Activated T-cell treated with anti-CD3 and anti-CD28 coated beads, Interleukin-2, amount 50 U/mL, for 4 hours (primary cell): ENCODE measurements around the gene KIAA1671. TPM values are rescaled to one million over a fixed set of nuclear protein-coding genes. Genes with fewer than 3 reads are reported as not detected.

Experiments used
- ATAC-seq, 2 donors: fragments of 200-7000 bp; cut with Tn5 transposase; one replicate each; pipeline ENCODE4 v1.10.0; 2021
- DNase-seq: peaks from one replicate; pipeline ENCODE4 v3.0.0-alpha.2; 2020
- H3K27me3 Mint-ChIP-seq: one replicate; pipeline ENCODE4 v1.8.0; 2021; ENCODE audit warnings: low read depth, mixed read lengths
- H3K36me3 Mint-ChIP-seq: one replicate; pipeline ENCODE4 v1.8.0; 2022; ENCODE audit warnings: mixed read lengths; ENCODE audit not compliant: insufficient read depth
- H3K4me1 Mint-ChIP-seq: one replicate; pipeline ENCODE4 v1.8.0; 2021; ENCODE audit warnings: low read depth, mixed read lengths
- H3K4me3 Mint-ChIP-seq: one replicate; pipeline ENCODE4 v1.8.0; 2021; ENCODE audit warnings: mild to moderate bottlenecking, moderate library complexity, mixed read lengths
- H3K9me3 Mint-ChIP-seq: one replicate; pipeline ENCODE4 v1.8.0; 2021; ENCODE audit warnings: mixed read lengths
- total RNA-seq, 3 donors: library from RNA; stranded (reverse); gene quantifications; one replicate each; pipeline ENCODE4 v1.2.1, GENCODE V29; 2021

The KIAA1671 gene
- total RNA-seq, 3 donors from 2014 or later = 4.0 to 9.7 (median 7.3) TPM

DNA sequence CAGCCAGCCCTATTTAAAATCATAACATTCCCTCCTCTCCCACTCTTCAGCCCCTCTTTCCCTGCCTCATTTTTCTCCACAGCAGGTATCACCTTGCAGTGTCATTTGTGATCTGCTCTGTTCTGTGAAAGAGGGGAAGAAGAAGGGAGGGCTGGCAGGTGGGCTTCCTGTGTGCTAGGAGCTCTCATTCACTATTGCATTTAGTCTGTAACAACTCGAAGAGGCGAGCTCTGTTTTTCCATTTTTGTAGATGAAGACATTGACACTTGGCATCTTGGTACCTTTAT is 195.1 kb downstream of the KIAA1671 start:
- Mint-ChIP-seq H3K9me3 (no peaks in the 10 kb centered on the region), H3K4me1 (no peaks in the 10 kb centered on the region), H3K36me3 (no peaks in the 10 kb centered on the region), H3K4me3 (no peak overlapping the region), H3K27me3 (no peaks in the 10 kb centered on the region)
- ATAC-seq = no peak
- no peak for DNase-seq

DNA sequence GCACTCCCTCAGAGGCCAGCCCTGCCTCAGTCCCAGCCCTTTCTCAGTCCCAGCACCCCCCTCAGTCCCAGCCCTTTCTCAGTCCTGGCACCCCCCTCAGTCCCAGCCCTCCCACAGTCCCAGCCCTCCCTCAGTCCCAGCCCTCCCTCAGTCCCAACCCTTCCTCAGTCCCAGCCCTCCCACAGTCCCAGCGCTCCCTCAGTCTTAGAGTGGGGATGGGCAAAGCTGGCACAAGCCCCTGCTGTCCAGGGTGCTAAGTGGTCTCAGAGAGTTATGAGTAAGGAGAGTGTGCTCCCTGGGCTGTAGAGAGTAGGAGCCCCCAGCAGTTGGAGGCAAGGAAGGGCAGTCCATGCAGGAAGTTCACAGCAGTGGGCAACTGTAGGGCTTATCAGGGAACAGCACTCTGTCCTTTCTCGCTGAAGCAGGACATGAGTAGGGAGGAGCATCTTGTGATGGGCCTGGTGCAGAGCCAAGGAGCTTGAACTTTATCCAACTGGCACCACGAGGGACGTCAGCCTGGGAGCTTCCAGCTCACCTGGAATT is 195.7 kb downstream of the KIAA1671 start:
- DNase-seq (no peak), ATAC-seq (no peak)
- H3K27me3 Mint-ChIP-seq = no peaks in the 10 kb centered on the region
- no peaks in the 10 kb centered on the region for H3K9me3 Mint-ChIP-seq
- no peaks in the 10 kb centered on the region for H3K4me1 Mint-ChIP-seq
- no peaks in the 10 kb centered on the region for H3K36me3 Mint-ChIP-seq
- no peak overlapping the region for H3K4me3 Mint-ChIP-seq

DNA sequence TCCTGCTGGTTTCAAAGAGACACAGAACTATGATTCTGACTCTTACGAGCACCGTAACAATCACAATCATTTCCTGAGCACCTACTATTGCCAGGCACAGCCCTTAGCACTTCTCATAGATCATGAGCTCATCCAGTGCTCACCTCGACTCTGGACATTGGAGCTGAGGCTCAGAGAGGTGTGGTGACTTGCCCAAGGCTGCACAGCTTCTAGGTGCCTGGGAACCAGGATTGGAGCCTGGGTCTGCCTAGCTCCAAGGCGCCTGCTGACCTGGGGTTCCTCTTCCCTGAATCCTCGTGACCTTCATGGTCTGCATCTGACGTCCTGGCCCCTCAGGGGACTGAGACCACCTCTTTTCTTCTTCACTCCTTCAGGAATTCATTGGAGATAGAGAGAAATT is 196.5 kb downstream of the KIAA1671 start:
- no peak overlapping the region for H3K4me3 Mint-ChIP-seq
- H3K36me3 Mint-ChIP-seq = no peaks in the 10 kb centered on the region
- no peaks in the 10 kb centered on the region for H3K4me1 Mint-ChIP-seq
- DNase-seq = no peak
- no peak for ATAC-seq
- H3K27me3 Mint-ChIP-seq = no peaks in the 10 kb centered on the region
- H3K9me3 Mint-ChIP-seq = no peaks in the 10 kb centered on the region

DNA sequence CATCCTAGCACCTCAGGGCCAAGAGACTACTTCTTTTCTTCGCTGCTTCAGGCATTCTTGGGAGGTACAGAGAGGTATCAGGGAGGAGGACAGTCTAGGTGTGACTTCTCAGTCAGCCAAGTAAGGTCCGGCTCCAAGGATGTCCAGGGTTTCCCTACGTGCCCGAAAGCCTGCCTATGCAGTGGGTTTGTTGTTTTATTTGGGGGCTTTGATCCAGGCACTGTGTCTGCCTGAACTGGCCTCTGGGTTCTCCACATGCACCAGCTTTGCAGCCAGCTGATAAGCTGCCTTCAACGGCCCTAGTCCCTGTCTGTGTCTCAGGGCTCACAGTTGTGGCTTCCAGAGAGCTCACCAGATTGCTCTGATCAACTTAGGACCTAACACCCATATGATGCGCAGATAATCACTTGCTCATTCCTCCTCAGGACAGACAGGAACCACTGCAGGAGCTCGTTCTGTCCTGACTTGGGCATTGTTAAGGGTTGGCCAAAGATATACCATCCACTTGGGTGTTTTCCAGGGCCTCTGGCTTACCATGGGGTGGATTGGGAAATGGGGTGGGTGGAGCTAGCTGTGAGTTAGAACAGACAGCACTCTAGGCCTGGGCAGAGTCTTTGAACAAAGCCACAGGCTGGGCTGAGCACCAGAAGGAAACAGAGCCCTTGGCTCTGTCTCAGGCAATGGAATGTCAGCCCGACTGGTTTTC is 201.6 kb downstream of the KIAA1671 start:
- Mint-ChIP-seq H3K4me1 (no peaks in the 10 kb centered on the region), H3K27me3 (no peaks in the 10 kb centered on the region), H3K9me3 (no peaks in the 10 kb centered on the region), H3K36me3 (no peaks in the 10 kb centered on the region), H3K4me3 (no peak overlapping the region)
- DNase-seq (no peak), ATAC-seq (no peak)

DNA sequence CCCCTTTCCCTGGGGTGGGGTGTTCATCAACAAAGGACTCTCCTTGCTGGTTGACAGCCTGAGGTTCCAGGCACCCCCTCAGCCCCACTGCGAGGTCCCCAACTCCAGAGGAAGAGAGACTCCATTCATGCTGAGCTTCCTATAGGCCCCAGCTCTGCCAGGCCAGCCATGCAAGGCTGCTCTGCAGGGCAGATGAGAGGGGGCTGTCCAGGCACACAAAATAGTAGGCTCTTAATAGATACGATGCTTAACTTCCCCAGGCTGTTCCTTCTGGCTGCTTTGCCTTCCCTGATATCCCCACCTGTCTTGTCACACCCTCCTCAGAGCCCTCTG is 202.1 kb downstream of the KIAA1671 start:
- ATAC-seq (no peak), DNase-seq (no peak)
- no peaks in the 10 kb centered on the region for H3K4me1 Mint-ChIP-seq
- H3K27me3 Mint-ChIP-seq = no peaks in the 10 kb centered on the region
- no peaks in the 10 kb centered on the region for H3K9me3 Mint-ChIP-seq
- H3K4me3 Mint-ChIP-seq = no peak overlapping the region
- H3K36me3 Mint-ChIP-seq = no peaks in the 10 kb centered on the region

DNA sequence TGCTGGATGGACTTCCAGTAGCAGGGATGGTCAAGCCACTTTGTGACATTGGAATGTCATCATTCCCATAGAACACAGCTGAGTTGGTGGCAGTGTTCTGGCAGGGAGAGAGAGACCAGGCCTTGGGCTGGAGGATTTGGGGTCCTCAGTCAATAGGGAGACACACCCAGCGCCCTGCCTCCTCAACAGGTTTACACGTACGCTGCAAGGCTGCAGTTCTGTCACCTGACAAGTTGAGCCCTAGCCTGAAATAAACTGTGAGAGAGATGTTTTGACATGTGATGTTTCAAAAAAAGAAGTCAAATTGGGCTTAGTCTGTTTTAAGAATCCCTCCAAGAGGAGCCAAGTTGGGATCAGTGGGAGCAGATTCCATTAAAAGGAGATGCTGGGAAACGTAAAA is 204.2 kb downstream of the KIAA1671 start:
- DNase-seq = no peak
- ATAC-seq = no peak
- no peaks in the 10 kb centered on the region for H3K36me3 Mint-ChIP-seq
- no peaks in the 10 kb centered on the region for H3K4me1 Mint-ChIP-seq
- H3K4me3 Mint-ChIP-seq = no peak overlapping the region
- H3K9me3 Mint-ChIP-seq = no peaks in the 10 kb centered on the region
- H3K27me3 Mint-ChIP-seq = no peaks in the 10 kb centered on the region

DNA sequence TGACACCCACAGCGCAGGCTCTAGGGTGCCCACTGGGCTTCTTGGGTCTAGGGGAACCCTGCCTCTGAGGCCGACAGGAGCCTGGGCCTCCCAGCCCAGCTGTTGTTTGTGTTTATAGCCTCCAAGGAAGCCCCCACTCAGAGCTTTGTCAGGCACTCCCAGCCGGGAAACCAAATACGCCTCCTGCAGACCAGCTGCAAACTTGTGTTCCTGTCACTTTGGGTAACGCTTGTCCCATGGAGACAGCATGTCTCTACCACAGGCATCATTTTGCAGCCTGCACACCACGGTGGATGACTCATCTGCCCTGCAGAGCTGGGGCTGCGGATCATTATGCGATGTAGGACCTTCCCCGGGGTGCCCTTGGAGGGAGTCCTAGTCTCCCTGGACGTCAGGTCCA is 206.5 kb downstream of the KIAA1671 start:
- Mint-ChIP-seq H3K36me3 (no peaks in the 10 kb centered on the region), H3K9me3 (no peaks in the 10 kb centered on the region), H3K4me1 (no peaks in the 10 kb centered on the region), H3K27me3 (no peaks in the 10 kb centered on the region), H3K4me3 (no peak overlapping the region)
- DNase-seq (no peak), ATAC-seq (no peak)

DNA sequence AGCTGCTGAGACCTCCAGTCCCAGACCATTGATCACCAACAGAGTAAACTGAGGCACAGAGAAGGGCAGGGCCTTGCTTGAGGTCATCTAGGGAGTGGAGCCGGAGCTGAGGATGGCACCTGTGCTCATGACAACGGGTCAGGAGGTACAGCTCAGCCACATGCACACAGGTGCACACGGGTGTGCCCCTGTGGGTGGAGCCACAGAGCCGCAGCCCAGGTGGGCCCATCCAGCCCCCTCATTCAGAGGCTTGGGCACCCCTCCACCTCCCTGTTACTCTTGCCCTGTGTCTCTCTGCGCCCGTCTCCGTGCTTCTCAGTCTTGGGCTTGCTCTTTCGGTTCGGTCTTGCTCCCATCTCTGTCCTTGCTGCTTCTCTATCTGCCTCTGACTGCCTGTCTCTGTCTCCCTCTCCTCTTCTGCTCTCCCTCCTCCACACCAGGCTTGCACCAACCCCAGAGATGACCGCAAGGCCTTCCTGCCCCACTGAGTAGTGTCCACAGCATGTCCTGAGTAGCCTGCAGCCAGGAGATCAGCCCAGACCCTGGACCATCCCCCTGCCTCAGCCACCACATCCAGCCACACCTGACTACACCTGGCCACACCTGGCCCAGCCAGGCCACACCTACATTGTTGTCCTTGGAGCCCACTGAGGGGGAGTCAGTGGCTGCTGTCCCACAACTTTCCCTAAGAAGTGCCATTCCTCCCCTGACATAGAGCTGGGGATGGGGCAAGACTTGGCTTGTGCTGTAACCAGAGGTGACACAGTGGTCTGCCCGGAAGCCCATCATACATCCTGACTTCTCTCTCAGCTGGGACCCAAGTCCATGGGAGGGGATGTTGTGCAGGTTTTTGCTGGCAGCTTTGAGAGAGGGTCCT is 207.8 kb downstream of the KIAA1671 start:
- Mint-ChIP-seq H3K36me3 (no peaks in the 10 kb centered on the region), H3K4me3 (no peak overlapping the region), H3K9me3 (no peaks in the 10 kb centered on the region), H3K27me3 (no peaks in the 10 kb centered on the region), H3K4me1 (peaks cover 2% of the 10 kb centered on the region)
- no peak for ATAC-seq
- DNase-seq = no peak

DNA sequence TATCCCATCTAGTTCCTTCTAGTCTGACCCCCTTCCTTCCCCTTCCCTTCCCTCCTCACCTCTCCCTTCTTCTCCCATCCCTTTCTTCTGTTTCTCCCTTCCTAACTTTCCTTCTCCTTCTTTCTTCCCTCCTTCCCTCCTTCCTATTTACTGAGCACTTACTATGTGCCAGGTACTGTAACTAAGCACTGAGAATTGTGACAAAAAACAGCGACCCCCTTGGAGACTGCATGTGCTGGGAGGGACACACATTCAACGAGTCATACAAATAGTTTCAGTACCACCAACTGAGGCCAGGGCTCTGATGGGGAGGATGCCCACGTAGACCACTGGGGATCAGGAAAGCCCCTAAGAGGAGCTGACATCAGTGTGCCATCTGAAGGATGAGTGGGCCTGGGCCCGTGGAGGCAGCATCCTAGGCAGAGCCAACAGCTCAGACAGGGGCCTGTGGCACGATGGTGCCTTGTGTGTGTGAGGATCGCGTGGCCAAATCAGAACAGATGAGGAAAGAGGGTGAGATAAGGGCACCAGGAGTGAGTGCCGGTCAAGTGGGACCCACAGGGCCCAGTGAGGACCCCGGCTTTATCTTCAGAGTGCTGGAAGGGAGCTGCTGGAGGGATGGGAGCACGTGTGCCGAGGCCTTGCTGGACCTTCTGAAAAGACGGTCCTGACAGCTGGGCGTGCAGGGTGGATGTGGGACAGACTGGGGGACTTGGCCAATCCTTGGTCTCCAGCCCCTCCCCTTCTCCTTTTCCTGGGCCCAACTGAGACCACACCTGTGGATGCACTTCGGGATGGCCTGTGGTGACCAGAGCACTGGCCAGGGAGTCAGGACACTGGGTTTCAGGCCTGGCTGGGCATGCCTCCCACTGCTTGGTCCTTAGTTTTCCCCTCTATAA is 208.8 kb downstream of the KIAA1671 start:
- ATAC-seq (no peak), DNase-seq (no peak)
- Mint-ChIP-seq H3K4me3 (no peak overlapping the region), H3K36me3 (no peaks in the 10 kb centered on the region), H3K4me1 (peaks cover 2% of the 10 kb centered on the region), H3K27me3 (no peaks in the 10 kb centered on the region), H3K9me3 (no peaks in the 10 kb centered on the region)

DNA sequence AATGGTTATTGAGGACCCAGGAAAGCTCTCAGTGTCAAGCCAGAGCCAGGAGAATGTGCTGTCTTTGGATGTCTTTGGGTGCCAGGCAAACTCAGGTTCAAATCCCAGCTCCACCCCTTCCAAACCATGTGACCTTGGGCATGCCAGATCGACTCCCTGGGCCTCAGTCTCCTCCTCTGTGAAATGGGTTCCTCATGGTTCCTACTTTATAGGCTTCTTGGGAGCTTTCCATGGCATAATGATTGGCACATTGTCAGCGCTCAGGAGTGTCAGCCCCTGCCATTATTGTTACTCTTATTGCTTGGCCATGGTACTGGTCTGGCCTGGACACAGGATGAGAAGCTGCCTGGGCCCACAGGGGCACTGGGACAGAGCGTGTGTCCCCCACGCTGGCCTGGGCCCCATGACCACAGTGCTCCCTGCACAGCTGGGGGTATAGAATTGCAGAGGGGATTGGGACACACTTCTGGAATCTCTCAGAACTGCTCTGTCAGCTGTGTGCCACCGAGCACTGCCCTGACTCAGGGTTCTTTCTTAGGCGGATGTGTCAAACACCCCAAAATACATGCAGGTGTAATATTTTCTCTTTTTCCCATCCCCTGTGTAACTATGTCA is 209.5 kb downstream of the KIAA1671 start:
- no peak for DNase-seq
- Mint-ChIP-seq H3K36me3 (no peaks in the 10 kb centered on the region), H3K4me3 (no peak overlapping the region), H3K4me1 (peaks cover 2% of the 10 kb centered on the region), H3K27me3 (no peaks in the 10 kb centered on the region), H3K9me3 (no peaks in the 10 kb centered on the region)
- no peak for ATAC-seq

DNA sequence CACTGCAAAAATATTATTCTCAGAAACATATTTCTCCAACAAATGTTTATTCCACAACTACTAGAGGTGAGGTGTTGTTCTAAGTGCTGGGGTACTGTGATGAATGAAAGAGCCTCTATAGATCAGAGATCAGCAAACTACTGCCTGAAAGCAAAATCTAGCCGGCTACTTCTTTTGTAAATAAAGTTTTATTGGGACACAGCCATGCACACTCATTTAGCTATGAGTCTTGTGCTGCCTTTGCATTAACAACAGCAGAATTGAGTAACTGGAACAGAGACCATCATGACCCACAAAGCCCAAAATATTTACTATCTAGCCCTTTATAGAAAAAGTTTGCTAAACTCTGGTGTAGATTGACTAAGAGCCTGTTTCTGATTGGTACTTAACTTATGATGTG is 210.0 kb downstream of the KIAA1671 start:
- no peak overlapping the region for H3K4me3 Mint-ChIP-seq
- DNase-seq = no peak
- ATAC-seq = no peak
- H3K9me3 Mint-ChIP-seq = no peaks in the 10 kb centered on the region
- no peaks in the 10 kb centered on the region for H3K36me3 Mint-ChIP-seq
- no peaks in the 10 kb centered on the region for H3K27me3 Mint-ChIP-seq
- peaks cover 2% of the 10 kb centered on the region for H3K4me1 Mint-ChIP-seq

DNA sequence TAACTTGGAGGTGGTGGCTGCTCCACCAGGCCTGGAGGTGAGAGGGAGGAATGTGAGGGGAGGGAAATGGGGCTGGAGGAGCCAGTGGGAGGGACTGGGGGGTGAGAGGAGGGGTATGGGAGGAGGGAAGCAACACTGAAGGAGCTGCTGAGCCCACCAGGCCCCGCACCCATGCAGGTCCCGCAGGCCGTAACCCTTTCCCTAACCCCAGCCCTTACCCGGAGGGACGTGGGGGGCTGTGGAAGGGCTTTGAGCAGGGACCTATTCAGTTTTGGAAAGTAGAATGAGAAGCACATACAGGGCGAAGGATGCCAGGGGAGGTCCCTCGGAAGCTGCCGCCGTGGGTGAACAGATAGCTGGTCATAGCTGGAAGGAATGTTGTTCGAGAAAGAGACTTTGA is 213.3 kb downstream of the KIAA1671 start:
- ATAC-seq (no peak), DNase-seq (no peak)
- H3K36me3 Mint-ChIP-seq = no peaks in the 10 kb centered on the region
- H3K4me1 Mint-ChIP-seq = peaks cover 2% of the 10 kb centered on the region
- H3K4me3 Mint-ChIP-seq = no peak overlapping the region
- no peaks in the 10 kb centered on the region for H3K9me3 Mint-ChIP-seq
- H3K27me3 Mint-ChIP-seq = no peaks in the 10 kb centered on the region

DNA sequence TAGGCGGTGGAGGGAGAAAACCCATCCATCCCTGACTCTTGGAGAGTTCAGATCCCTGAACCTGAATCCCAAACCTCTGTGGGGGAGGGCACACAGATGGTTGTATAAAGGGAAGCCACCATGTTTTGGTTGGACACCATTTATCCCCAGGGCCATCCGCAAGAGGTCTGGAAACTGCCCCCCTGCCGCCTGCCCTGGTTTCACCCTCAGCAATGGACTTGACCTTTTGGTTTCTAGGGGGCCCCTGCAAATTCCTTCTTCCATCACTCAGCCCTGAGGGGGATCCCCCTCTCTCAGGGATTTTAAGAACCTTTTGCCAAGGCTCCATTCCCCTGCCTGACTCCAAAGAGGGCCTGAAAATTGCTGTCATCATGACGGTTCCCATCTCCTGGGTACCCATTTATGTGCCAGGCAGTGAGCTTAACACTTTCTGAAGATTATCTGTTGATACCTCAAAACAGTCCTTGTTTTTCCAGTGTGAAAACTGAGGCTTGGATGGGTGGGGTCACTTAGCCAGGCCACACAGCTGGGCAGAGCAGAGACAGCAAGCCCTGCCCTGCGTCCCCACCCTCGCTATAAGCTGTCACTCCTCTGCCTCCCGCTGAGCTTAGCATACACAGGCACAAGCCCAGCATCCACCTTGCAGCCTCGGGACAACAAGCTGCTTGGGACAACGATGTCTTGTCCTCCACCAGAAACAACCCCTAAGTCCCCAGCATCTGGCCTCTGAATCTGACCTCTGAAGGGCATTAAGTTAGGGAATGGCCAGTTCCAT is 213.9 kb downstream of the KIAA1671 start:
- Mint-ChIP-seq H3K27me3 (no peaks in the 10 kb centered on the region), H3K36me3 (no peaks in the 10 kb centered on the region), H3K4me3 (no peak overlapping the region), H3K9me3 (no peaks in the 10 kb centered on the region), H3K4me1 (peaks cover 2% of the 10 kb centered on the region)
- DNase-seq = no peak
- no peak for ATAC-seq
